Peyer's patch (tissue), 4 donors: ENCODE data around the gene DAPP1.

Experiments
- CTCF ChIP-seq, 6 experiments: fragments of 450-650 bp in 4 of 6; fragments of 200-600 bp in 2 of 6; sonication (generic) in 1 of 6; IDR thresholded peaks; one replicate each; pipeline ENCODE4 v1.5.1; 2017 to 2019; ENCODE audit warnings: antibody characterized with exemption in 6 of 6, mild to moderate bottlenecking in 3 of 6, moderate library complexity in 1 of 6
- POLR2A ChIP-seq, 2 donors: fragments of 450-650 bp; IDR thresholded peaks; one replicate each; pipeline ENCODE4 v1.5.1; 2017; ENCODE audit warnings: antibody characterized with exemption in 2 of 2, mild to moderate bottlenecking in 2 of 2, moderate library complexity in 2 of 2

DNA sequence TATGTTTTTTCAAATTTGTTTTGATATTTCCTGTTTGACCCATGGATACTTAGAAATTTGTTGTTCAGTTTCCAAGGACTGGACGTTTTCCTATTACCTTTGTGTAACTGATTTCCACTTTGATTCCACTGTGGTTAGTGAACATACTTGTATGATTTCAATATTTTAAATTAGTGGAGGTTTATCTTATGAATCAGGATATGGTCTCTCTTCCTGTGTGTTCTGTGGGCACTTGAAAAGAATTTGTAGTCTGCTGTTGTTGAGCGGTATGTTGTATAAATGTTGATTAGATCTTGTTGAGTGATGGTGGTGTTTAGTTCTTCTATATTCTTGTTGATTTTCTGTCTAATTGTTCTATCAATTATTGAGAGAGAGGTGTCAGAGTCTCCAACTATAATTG is 98.8 kb downstream of the DAPP1 start:
- TF ChIP-seq CTCF (IDR thresholded peaks at IDR 0.05) (no peak), POLR2A (IDR thresholded peaks at IDR 0.05) (no peak)
